ENCODE measurements around the gene DEXI. TPM values are rescaled to one million over a fixed set of nuclear protein-coding genes. Genes with fewer than 3 reads are reported as not detected.

DEXI gene
- total and polyA plus RNA-seq, 2 donors (not counting 1 experiment from before 2014, with no cell fraction given), result 38.8 to 49.9 TPM

DNA sequence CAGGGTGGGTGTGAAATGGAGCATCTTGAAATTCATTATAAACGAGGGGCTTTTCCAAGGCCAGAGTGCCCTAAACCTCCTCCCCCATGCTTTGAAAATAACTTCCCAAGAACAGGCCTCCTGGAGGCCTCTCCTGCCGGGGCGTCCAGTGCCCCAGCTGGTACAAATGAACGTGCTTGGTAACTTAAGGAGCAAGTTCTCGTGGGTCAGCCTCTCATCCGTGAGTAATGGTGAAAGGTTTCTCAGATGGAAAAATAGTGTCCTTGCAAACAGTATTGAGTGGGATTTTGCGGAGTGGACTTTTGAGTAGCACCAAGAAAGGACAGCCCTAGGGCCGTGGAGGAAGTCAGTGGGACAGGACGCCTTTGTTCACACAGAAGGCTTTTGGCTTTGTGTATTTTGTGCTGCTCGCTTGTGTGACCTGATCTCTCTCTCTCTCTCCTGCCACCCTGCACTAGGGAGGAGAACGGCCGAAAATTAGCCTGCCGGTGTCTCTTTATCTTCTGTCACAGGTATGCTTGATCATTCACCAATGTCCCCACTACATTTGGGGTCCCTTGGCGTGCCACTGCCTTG lies 36.7 kb upstream of the DEXI start:
- Histone ChIP-seq H3K4me3 (replicated peaks in 1 of 4; ENCODE audit: control extremely low read depth in 1 of 4, insufficient read depth in 1 of 4, low read depth in 3 of 4, low read length in 4 of 4) (no peak overlapping the region), H3K4me1 (ENCODE audit: control insufficient read depth, extremely low read depth, insufficient read depth, low read length) (peaks cover 6% of the 10 kb centered on the region), H3K27me3 (ENCODE audit: control insufficient read depth, insufficient read depth, low read length) (no peaks in the 10 kb centered on the region), H3K79me2 (ENCODE audit: control insufficient read depth, insufficient read depth, low read length) (no peaks in the 10 kb centered on the region), H3K9ac (ENCODE audit: insufficient read depth, low read length) (no peak overlapping the region), H3K36me3 (ENCODE audit: control insufficient read depth, insufficient read depth, low read length) (peaks cover 5% of the 10 kb centered on the region), H4K20me1 (ENCODE audit: control insufficient read depth, extremely low read depth, insufficient read depth, low read length) (no peaks in the 10 kb centered on the region), H2AFZ (ENCODE audit: low read length) (no peak overlapping the region), H3K9me3 (ENCODE audit: control insufficient read depth, insufficient read depth, low read depth, low read length) (no peaks in the 10 kb centered on the region), H3K4me2 (ENCODE audit: extremely low read depth, insufficient read depth, low read length) (no peak overlapping the region), H3K27ac (ENCODE audit: insufficient read depth, low read length) (no peak overlapping the region)
- DNase-seq (ENCODE audit: low read depth in 2 of 2), result no peak
- TF ChIP-seq EZH2 (IDR thresholded peaks at IDR 0.05; ENCODE audit: low read length, missing control alignments), result no peak
- TF ChIP-seq, protein P1, sequence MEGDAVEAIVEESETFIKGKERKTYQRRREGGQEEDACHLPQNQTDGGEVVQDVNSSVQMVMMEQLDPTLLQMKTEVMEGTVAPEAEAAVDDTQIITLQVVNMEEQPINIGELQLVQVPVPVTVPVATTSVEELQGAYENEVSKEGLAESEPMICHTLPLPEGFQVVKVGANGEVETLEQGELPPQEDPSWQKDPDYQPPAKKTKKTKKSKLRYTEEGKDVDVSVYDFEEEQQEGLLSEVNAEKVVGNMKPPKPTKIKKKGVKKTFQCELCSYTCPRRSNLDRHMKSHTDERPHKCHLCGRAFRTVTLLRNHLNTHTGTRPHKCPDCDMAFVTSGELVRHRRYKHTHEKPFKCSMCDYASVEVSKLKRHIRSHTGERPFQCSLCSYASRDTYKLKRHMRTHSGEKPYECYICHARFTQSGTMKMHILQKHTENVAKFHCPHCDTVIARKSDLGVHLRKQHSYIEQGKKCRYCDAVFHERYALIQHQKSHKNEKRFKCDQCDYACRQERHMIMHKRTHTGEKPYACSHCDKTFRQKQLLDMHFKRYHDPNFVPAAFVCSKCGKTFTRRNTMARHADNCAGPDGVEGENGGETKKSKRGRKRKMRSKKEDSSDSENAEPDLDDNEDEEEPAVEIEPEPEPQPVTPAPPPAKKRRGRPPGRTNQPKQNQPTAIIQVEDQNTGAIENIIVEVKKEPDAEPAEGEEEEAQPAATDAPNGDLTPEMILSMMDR (conservative IDR thresholded peaks at IDR 0.05 in 1 of 2, IDR thresholded peaks at IDR 0.05 in 1 of 2; ENCODE audit: low read depth in 1 of 2, low read length in 2 of 2), result no peak

DNA sequence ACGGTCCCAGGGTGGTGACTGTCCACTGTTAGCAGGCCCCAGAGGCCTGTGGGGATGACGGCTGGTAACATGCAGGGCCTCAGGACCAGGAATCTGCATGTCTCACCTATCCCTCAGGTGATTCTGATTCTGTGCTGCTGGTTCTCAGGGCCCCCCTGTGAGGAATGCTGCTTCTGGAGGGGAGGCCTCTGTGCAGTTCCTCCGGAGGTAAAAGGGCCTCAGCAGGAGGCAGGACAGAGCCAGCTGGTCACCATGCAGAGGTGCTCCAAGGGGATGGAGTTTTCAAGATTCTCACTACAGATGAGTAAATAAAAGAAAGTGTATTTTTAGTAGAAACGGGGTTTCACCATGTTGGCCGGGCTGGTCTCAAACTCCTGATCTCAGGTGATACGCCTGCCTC lies 35.9 kb upstream of the DEXI start:
- H3K4me1 ChIP-seq (ENCODE audit: control insufficient read depth, extremely low read depth, insufficient read depth, low read length), result peaks cover 6% of the 10 kb centered on the region
- no peak overlapping the region for H3K27ac ChIP-seq (ENCODE audit: insufficient read depth, low read length)
- no peak for TF ChIP-seq EZH2 (IDR thresholded peaks at IDR 0.05; ENCODE audit: low read length, missing control alignments)
- TF ChIP-seq, protein P1 (conservative IDR thresholded peaks at IDR 0.05 in 1 of 2, IDR thresholded peaks at IDR 0.05 in 1 of 2; ENCODE audit: low read depth in 1 of 2, low read length in 2 of 2), result no peak
- no peak overlapping the region for H2AFZ ChIP-seq (ENCODE audit: low read length)
- H3K9ac ChIP-seq (ENCODE audit: insufficient read depth, low read length), result no peak overlapping the region
- no peak overlapping the region for H3K4me3 ChIP-seq (replicated peaks in 1 of 4; ENCODE audit: control extremely low read depth in 1 of 4, insufficient read depth in 1 of 4, low read depth in 3 of 4, low read length in 4 of 4)
- DNase-seq (ENCODE audit: low read depth in 2 of 2), result no peak
- H3K27me3 ChIP-seq (ENCODE audit: control insufficient read depth, insufficient read depth, low read length), result no peaks in the 10 kb centered on the region
- no peaks in the 10 kb centered on the region for H3K9me3 ChIP-seq (ENCODE audit: control insufficient read depth, insufficient read depth, low read depth, low read length)
- H4K20me1 ChIP-seq (ENCODE audit: control insufficient read depth, extremely low read depth, insufficient read depth, low read length), result no peaks in the 10 kb centered on the region
- peaks cover 5% of the 10 kb centered on the region for H3K36me3 ChIP-seq (ENCODE audit: control insufficient read depth, insufficient read depth, low read length)
- no peak overlapping the region for H3K4me2 ChIP-seq (ENCODE audit: extremely low read depth, insufficient read depth, low read length)
- no peaks in the 10 kb centered on the region for H3K79me2 ChIP-seq (ENCODE audit: control insufficient read depth, insufficient read depth, low read length)

DNA sequence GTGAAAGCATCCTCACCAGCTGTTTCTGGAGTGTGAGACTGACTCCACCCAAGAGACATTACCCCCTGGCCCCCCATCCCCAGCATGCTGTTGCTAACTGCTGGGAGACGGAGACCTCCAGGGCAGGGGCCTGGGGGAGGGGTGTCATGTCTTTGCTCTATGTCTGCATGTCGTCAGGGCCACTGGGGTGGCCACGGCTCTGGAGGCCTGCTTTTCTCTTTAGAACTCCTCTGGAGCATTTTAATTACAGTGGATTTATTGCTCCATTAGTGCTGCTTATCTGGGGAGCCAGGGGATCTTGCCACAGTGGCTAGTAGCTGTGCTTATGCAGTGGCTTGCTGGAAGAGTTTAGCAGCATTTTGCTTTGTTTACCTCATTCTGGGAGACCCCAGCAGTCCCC lies 34.4 kb upstream of the DEXI start:
- Histone ChIP-seq H3K4me2 (ENCODE audit: extremely low read depth, insufficient read depth, low read length) (no peak overlapping the region), H3K27me3 (ENCODE audit: control insufficient read depth, insufficient read depth, low read length) (no peaks in the 10 kb centered on the region), H3K4me3 (replicated peaks in 1 of 4; ENCODE audit: control extremely low read depth in 1 of 4, insufficient read depth in 1 of 4, low read depth in 3 of 4, low read length in 4 of 4) (no peak overlapping the region), H3K79me2 (ENCODE audit: control insufficient read depth, insufficient read depth, low read length) (no peaks in the 10 kb centered on the region), H4K20me1 (ENCODE audit: control insufficient read depth, extremely low read depth, insufficient read depth, low read length) (no peaks in the 10 kb centered on the region), H3K9me3 (ENCODE audit: control insufficient read depth, insufficient read depth, low read depth, low read length) (no peaks in the 10 kb centered on the region), H3K36me3 (ENCODE audit: control insufficient read depth, insufficient read depth, low read length) (peaks cover 5% of the 10 kb centered on the region), H3K4me1 (ENCODE audit: control insufficient read depth, extremely low read depth, insufficient read depth, low read length) (peaks cover 14% of the 10 kb centered on the region), H2AFZ (ENCODE audit: low read length) (no peak overlapping the region), H3K9ac (ENCODE audit: insufficient read depth, low read length) (no peak overlapping the region), H3K27ac (ENCODE audit: insufficient read depth, low read length) (no peak overlapping the region)
- TF ChIP-seq, protein P1 (conservative IDR thresholded peaks at IDR 0.05 in 1 of 2, IDR thresholded peaks at IDR 0.05 in 1 of 2; ENCODE audit: low read depth in 1 of 2, low read length in 2 of 2), result no peak
- TF ChIP-seq EZH2 (IDR thresholded peaks at IDR 0.05; ENCODE audit: low read length, missing control alignments), result no peak
- no peak for DNase-seq (ENCODE audit: low read depth in 2 of 2)
